ENCODE results near the gene ACAD10. TPM values are rescaled to one million over a fixed set of nuclear protein-coding genes. Genes with fewer than 3 reads are reported as not detected.
"Not testable (repeated sequence)": the region's sequence is repeated elsewhere in the genome, so short reads cannot be mapped to it uniquely, and the experiment has no call there.

ACAD10 gene
- total RNA-seq, 1 donor from 2014 or later = 13.5 TPM

DNA sequence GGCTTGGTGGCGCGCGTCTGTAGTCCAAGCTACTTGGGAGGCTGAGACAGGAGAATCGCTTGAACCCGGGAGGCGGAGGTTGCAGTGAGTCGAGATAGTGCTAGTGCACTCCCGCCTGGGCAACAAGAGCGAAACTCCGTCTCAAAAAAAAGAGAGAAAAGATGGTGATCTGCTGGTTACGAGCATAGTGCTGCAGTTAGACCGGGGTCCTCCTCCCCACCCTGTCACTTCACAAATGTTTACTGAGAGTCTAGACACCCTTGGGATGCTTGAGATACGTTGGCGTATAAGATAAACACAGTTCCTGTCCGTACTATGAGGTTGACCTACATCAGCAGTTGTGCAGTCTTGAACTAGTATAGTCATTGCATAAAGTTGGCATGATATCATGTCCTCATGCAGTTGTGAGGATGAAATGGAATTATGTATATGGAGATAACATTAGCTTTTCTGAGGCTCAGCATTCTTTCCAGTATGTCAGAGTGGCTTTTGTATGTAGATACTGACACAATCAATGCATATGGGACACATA, 787 bp downstream of the ACAD10 start:
- no peak for DNase-seq (ENCODE audit: low read depth)

DNA sequence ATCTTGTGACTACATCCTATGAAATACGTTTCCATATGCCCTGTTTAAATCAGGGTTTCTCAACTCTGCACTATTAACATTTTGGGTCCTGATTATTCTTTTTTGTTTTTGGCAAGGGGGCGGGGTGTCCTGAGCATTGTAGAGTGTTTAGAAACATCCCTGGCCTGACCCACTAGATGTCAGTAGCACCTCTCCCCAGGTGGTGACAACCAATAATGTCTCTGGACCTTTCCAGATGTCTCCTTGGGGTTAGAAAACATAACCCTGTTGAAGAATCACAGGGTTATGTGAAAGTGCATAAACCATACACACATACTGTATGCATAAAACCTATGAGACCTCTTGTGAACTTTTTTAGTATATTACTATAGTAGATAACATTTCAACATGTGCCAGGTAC, 1.4 kb downstream of the ACAD10 start:
- DNase-seq (ENCODE audit: low read depth) = no peak

DNA sequence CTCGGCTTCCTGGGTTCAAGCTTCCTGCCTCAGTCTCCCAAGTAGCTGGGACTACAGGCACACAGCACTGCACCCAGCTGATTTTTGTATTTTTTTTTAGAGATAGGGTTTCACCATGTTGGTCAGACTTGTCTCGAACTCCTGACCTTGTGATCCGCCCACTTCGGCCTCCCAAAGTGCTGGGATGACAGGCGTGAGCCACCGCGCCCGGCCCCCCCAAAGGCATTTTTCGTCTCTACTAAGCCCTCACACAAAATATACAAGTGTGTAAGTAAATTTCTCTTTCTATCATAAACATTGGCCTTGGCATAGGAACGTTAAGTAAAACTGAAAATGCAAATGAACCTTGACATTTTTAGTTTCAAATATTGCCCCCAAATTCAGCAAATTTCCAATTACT, 2.1 kb downstream of the ACAD10 start:
- no peak for DNase-seq (ENCODE audit: low read depth)

DNA sequence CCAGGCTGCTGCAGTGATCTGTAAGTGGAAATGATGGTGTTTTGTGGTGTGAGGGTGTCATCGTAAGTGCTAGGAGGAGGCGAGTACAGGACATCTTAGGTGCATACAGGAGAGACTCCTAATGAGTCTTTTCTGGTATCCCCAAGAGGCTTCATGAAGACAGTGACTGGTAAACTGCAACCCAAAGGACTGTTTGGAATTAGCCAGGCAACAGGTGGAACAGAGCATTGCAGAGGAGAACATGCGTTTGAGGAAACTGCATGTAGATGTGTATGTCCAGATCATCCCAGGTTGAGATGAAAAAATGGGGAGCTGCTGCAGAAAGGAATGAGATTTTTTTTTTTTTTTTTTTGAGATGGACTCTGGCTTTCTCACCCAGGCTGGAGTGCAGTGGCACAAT, 5.4 kb downstream of the ACAD10 start:
- DNase-seq (ENCODE audit: low read depth) = no peak

DNA sequence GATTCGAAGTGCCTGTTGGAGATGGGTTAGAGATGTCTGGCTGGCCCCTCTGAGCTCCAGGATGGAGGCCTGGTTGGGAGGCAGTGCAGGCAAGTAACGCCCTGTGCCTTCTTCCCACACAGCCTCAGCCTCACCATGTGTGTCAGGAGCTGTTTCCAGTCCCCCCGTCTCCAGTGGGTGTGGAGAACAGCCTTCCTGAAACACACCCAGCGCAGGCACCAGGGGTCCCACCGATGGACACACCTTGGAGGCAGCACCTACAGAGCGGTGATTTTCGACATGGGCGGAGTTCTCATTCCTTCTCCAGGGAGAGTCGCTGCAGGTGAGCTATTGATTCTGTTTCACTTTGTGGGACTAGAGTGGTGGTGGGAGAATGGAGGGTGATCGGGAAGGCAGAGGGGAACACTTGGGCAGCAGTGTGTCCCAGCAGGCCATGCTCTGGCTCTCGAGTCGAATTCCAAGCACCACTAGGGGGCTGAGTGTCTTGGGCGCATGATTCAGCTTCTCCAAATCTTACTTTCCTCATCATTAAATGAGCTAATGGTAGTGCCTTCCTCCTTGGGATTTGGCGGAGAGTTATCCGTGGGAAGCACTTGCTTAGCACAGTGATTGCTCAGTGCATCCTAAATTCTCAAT, 6.8 kb downstream of the ACAD10 start:
- DNase-seq (ENCODE audit: low read depth) = peak; percentile 7

DNA sequence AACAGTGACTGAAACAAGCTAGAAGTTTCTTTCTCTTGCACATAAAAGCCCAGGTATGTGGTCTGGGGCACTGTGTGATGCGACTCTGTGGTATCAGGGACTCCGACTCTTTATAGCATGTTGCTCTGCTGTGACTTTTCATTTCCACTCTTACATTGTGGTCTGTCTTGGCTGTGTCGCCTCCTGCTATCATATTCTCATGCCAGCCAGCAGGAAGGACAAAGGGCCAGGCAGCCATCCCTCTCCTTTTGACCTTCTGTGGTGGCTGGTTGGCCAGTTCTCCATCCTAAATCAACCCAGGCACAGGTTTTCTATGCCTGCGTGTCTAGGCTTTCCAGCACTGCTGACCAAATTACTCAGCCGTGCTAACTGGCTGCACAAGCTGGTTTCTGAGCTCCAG, 8.0 kb downstream of the ACAD10 start:
- DNase-seq (ENCODE audit: low read depth) = peak; percentile 10

DNA sequence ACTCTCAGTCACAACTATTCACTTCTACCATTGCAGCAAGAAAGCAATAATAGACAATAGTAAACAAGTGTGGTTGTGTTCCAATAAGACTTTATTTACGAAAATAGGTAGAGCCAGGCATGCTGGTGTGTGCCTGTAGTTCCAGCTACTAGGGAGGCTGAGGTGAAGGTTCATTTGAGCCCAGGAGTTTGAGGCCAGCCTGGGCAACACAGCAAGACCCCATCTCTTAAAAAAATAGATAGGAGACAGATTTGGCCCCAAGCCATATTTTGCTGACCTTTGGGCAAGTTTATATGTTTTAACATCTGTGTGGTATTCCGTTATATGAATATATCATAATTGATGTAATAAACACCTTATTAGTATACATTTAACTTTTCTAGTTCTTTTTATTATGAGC, 14.1 kb downstream of the ACAD10 start:
- DNase-seq (ENCODE audit: low read depth) = no peak

DNA sequence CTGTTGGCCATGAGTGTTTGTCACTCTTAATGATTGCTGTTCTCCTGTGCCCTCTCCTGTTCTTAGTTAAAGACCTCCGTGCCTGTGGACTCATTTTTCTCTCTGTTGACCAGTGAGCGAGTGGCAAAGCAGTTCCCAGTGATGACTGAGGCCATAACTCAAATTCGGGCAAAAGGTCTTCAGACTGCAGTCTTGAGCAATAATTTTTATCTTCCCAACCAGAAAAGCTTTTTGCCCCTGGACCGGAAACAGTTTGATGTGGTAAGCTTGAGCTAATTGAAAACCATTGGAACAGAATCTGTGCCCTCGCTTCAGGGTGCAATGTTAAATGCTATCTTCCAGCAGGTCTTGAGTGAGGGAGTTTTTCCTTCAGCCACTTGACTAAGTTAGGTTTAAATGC, 19.8 kb downstream of the ACAD10 start:
- DNase-seq (ENCODE audit: low read depth) = no peak

DNA sequence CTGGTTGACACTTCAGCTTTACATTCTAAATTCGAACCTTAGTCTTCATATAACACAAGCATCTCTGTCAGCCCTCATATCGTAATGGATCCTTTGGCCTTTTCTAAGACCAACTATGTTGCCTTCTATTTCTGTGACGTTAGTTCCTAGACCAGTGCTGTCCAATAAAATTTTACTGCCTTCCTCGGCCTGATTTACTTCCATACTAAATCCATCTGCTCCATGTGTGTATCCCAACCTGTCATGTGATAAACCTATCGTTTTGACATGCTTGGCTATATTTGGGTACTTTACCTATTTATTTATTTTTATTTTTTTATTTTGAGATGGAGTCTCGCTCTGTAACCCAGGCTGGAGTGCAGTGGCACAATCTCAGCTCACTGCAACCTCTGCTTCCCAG, 20.3 kb downstream of the ACAD10 start:
- DNase-seq (ENCODE audit: low read depth) = no peak

DNA sequence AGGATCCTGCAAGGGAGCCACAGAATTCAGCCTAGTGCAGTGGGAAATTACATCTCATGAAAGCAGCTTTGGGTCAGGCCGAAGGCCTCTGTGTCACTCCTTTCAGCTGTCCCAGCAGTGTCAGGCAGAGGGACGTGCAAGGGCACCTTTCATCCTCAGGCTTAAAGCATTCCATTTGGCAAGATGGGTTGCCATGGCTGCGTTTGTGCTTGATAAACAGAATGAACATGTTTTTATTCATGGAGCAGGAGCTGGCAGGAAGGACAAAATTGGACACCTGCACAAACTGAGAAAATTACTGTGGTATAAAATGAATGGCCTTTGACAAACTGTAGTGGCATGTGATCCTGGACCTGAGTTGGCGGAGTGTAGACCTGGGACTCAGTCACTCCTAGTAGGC, 29.4 kb downstream of the ACAD10 start:
- peak; percentile 14 for DNase-seq (ENCODE audit: low read depth)

DNA sequence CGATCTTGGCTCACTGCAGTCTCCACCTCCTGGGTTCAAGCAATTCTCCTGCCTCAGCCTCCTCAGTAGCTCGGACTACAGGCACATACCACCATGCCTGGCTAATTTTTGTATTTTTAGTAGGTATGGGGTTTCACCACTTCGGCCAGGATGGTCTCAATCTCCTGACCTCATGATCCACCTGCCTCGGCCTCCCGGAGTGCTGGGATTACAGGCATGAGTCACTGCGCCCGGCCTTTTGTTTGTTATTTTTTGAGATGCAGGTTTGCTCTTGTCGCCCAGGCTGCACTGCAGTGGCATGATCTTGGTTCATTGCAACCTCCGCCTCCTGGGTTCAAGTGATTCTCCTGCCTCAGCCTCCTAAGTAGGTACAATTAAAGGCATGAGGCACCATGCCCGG, 33.5 kb downstream of the ACAD10 start:
- DNase-seq (ENCODE audit: low read depth) = peak; percentile 5

DNA sequence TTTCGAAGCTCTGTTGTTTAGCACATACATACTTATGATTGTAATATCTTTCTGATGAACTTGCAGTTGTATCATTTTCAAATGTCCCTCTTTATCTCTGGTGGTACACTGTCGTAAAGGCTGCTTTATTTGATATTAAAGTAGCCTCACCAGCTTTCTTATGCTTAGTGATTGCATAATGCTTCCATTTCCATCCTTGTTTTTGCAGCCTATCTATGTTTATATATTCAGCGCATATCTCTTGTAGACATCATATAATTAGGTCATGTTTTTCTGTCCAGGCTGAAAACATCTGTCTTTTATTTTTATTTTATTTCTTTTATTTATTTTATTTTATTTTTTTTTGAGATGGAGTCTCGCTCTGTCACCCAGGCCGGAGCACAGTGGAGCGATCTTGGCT, 34.6 kb downstream of the ACAD10 start:
- no peak for DNase-seq (ENCODE audit: low read depth)

DNA sequence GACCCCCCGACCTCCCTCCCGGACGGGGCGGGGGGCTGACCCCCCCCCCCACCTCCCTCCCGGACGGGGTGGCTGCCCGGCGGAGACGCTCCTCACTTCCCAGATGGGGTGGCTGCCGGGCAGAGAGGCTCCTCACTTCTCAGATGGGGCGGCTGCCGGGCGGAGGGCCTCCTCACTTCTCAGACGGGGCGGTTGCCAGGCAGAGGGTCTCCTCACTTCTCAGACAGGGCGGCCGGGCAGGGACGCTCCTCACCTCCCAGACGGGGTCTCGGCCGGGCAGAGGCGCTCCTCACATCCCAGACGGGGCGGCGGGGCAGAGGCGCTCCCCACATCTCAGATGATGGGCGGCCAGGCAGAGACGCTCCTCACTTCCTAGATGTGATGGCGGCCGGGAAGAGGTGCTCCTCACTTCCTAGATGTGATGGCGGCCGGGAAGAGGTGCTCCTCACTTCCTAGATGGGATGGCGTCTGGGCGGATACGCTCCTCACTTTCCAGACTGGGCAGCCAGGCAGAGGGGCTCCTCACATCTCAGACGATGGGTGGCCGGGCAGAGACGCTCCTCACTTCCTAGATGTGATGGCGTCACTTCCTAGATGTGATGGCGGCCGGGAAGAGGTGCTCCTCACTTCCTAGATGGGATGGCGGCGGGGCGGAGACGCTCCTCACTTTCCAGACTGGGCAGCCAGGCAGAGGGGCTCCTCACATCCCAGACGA, 38.0 kb downstream of the ACAD10 start:
- not testable (repeated sequence) for DNase-seq (ENCODE audit: low read depth)

DNA sequence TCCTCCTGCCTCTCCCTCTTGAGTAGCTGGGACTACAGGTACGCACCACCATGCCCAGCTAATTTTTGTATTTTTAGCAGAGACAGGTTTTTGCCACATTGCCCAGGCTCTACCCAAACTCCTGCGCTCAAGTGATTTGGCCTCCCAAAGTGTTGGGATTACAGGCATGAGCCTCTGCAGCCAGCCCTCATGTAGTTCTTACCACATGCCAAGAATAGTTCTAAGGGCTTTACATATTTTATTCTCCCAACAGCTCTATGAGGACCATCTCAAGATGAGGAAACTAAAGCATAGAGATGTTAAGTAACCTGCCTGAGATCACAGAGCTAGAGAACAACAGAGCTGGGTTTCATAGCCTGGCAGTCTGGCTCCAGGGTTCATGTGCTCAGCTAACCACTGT, 42.9 kb downstream of the ACAD10 start:
- no peak for DNase-seq (ENCODE audit: low read depth)

DNA sequence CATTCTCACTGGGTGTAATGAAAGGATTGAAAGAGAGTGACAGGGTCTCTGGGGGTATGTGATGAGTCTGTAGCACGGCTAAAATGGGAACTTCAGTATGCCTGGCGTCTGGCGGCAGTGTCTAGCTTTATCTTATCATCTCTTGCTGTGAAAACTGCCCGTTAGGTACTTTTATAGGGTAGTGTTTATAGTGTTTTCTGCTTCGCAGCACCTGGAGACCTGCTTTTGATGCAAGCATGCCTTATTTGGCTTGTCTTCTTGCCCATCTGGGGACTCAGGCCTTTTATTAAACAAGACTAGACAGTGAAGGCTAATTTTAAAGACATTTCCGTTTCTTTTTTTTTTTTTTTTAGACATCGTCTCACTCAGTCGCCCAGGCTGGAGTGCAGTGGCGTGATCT, 44.6 kb downstream of the ACAD10 start:
- DNase-seq (ENCODE audit: low read depth) = no peak

DNA sequence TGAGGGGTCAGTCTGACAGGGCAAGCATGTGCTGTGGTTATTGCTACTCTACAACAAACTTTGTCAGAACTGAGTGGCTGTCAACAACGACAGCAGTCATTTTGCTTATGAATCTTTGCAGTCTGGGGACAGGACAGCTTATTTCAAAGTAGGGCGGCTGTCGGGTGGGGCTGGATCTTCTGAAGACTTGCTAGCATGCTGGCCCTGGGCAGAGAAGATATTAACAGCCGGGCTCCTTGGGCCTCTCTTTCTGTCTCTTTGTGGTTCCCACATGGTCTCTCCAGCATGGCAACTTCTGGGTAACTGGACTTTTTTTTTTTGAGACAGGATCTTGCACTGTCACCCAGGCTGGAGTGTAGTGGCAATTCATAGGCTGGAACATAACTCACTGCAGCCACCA, 46.9 kb downstream of the ACAD10 start:
- no peak for DNase-seq (ENCODE audit: low read depth)

DNA sequence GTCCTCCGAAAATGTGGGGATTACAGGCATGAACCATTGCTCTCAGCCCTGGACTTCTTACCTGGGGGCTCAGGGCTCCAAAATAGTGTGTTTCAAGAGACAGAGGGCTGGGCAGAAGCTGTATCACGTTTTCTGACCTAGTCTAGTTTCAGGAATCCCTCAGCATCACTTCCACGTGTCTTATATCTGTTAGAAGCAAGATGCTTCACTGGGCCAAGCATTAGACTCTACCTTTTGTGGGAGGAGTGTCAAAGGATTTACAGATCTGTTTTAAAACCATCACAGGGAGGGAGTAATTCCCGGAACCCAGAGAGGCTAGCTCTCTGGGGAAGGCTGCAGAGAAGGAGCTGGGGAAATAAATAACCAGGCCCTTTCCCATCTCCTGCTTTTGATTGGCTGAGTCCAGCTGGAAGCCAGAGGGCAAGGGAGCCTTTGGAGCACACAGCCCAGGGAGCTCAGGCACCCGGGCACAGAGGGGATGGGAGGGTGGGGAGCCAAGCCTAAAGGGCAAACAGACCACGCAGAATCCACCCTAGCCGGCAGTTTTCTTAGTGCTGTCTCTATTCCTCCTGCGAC, 47.6 kb downstream of the ACAD10 start:
- DNase-seq (ENCODE audit: low read depth) = no peak

DNA sequence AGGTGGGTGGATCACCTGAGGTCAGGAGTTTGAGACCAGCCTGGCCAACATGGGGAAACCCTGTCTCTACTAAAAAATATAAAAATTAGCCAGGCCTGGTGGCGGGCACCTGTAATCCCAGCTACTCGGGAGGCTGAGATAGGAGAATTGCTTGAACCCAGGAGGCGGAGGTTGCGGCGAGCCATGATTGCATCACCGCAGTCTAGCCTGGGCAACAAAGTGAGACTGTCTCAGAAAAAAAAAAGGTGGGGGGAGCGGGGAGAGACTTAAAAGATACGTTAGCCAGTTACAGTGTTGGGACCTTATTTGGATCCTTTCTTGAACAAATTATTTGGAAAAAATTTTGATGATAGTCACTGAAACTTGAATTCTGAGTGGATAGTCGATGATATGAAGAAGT, 53.7 kb downstream of the ACAD10 start:
- DNase-seq (ENCODE audit: low read depth) = not testable (repeated sequence)

DNA sequence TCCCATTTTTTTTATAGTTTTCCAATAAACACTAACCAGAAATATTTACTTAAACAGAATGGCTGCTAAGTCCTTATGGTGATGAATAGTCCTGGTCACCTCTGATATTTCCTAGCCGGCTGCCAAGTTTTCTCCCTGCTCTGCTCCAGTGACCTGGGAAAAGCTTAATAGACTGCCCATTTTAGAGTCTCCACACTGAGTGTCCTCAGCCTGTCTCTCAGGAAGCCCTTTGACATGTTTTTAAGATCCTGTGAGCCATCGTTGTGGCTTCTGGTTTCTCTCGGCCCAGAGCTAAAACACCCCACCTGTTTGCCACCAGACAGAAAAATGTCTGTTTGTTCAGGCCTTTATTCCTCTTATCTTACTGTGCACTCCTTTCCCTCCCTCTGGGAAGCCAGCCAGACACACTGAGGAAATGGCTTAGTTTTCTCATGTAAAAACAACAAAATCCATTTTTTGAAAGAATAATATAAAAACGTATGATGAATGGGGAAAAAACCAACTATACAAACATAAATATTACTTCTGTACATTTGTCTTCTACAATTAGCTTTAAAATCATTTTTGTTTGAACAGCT, 55.5 kb downstream of the ACAD10 start:
- DNase-seq (ENCODE audit: low read depth) = peak; percentile 45

DNA sequence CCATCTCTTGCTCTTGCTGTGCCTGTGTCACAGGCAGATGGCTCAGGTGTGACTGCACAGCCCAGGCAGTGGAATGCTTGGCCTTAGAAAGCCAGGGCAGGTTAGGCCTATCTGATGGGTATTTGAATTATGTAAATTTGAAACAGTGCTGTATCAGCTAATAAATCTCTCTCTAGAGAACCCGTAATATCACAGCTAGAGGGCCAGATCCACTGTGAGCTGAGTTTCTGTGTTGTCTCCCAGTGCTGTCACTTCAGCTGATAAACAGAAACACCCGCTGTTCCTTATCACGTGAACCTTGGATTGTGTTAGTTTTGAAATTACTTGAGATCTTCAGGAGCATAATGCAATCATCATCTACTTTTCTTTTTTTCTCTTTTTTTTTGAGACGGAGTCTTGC, 59.4 kb downstream of the ACAD10 start:
- no peak for DNase-seq (ENCODE audit: low read depth)

DNA sequence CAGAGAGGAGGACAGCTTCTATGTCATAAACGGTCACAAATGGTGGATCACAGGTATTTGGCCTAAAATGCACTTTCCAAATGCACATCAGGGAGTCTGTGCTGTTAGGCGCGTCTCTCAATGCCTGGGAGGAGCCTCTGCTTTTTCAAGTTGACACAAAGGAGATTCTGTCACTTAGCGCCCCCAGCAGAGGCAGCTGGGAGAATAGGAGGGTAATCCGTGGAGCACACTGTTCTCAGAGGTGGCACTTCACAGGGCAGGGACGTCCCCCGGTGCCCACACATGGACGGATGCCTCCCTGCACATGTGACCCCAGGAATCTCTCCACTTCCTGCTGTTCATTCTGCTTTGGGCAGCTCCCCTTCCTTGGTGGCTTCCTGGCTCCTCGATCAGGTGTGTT, 61.5 kb downstream of the ACAD10 start:
- no peak for DNase-seq (ENCODE audit: low read depth)

DNA sequence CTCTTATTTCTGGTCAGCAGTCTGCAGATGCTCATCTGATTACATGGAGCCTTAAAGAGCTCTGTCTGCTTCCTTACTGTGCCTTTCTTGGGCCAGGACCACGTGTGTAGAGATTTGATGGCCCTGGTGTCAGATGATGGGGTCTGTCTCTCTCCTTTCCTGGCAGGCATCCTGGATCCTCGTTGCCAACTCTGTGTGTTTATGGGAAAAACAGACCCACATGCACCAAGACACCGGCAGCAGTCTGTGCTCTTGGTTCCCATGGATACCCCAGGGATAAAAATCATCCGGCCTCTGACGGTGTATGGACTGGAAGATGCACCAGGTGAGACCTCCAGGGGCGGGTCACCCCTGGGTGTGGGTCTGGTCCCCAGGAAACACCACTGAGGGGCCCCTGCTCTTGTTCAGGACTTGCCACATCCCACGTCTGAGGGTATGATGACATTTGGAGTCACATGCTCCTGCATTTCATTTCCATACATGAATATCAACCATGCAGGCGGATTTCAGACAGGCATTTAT, 62.4 kb downstream of the ACAD10 start:
- no peak for DNase-seq (ENCODE audit: low read depth)

Measured in myocyte (in vitro differentiated cells).